H9 (cell line): Measurements from ENCODE around the gene PNKD. TPM values are rescaled to one million over a fixed set of nuclear protein-coding genes. Genes with fewer than 3 reads are reported as not detected.

Source experiments
- DNase-seq: peaks from one replicate; pipeline ENCODE4 v3.0.0-alpha.2; 2017
- H2AFZ ChIP-seq: one replicate; pipeline ENCODE4 v1.6.1; 2013; ENCODE audit warnings: mild to moderate bottlenecking, low read length, control low read depth, moderate library complexity
- H2AK5ac ChIP-seq: 2 replicates; pipeline ENCODE4 v1.6.1; 2013; ENCODE audit warnings: low read length, control low read depth, mixed read lengths; ENCODE audit not compliant: insufficient read length
- H2BK120ac ChIP-seq: one replicate; pipeline ENCODE4 v1.6.1; 2013; ENCODE audit warnings: low read depth, mild to moderate bottlenecking, low read length, control low read depth, inconsistent platforms; ENCODE audit not compliant: poor library complexity, severe bottlenecking
- H2BK12ac ChIP-seq: 2 replicates; pipeline ENCODE4 v1.6.1; 2013; ENCODE audit warnings: low read length, control low read depth, mixed read lengths, low read depth; ENCODE audit not compliant: insufficient read length
- H2BK15ac ChIP-seq: 2 replicates; pipeline ENCODE4 v1.6.1; 2013; ENCODE audit warnings: low read depth, low read length, control low read depth
- H2BK20ac ChIP-seq: one replicate; pipeline ENCODE4 v1.6.1; 2013; ENCODE audit warnings: low read depth, mild to moderate bottlenecking, low read length, control low read depth, inconsistent platforms; ENCODE audit not compliant: poor library complexity, severe bottlenecking
- H2BK5ac ChIP-seq: 2 replicates; pipeline ENCODE4 v1.6.1; 2013; ENCODE audit warnings: low read length, control low read depth, mixed read lengths; ENCODE audit not compliant: insufficient read length
- H3K14ac ChIP-seq: 2 replicates; pipeline ENCODE4 v1.6.1; 2013; ENCODE audit warnings: low read length, control low read depth; ENCODE audit not compliant: insufficient read depth
- H3K18ac ChIP-seq: 2 replicates; pipeline ENCODE4 v1.6.1; 2013; ENCODE audit warnings: low read depth, mild to moderate bottlenecking, mixed read lengths, low read length, control low read depth; ENCODE audit not compliant: insufficient read length
- H3K23ac ChIP-seq: 2 replicates; pipeline ENCODE4 v1.6.1; 2013; ENCODE audit warnings: low read length, control low read depth, mixed read lengths, low read depth; ENCODE audit not compliant: insufficient read length
- H3K23me2 ChIP-seq: 2 replicates; pipeline ENCODE4 v1.6.1; 2013; ENCODE audit warnings: low read depth, mild to moderate bottlenecking, mixed read lengths, low read length, control low read depth; ENCODE audit not compliant: insufficient read length, poor library complexity, severe bottlenecking
- H3K27ac ChIP-seq: 2 replicates; pipeline ENCODE4 v1.5.1; 2013; ENCODE audit warnings: low read length, control low read depth, mixed read lengths, low read depth; ENCODE audit not compliant: insufficient read length
- H3K27me3 ChIP-seq: 2 replicates; pipeline ENCODE4 v1.6.1; 2013; ENCODE audit warnings: low read length, control low read depth, inconsistent platforms; ENCODE audit not compliant: insufficient read depth
- H3K4ac ChIP-seq: 2 replicates; pipeline ENCODE4 v1.6.1; 2013; ENCODE audit warnings: low read depth, mild to moderate bottlenecking, control low read depth, inconsistent platforms, low read length, moderate library complexity
- H3K4me1 ChIP-seq: 2 replicates; pipeline ENCODE4 v1.6.1; 2013; ENCODE audit warnings: low read length, control low read depth, inconsistent platforms; ENCODE audit not compliant: insufficient read depth
- H3K4me2 ChIP-seq: 2 replicates; pipeline ENCODE4 v1.6.1; 2013; ENCODE audit warnings: low read length, control low read depth, mixed read lengths; ENCODE audit not compliant: insufficient read length, insufficient read depth
- H3K56ac ChIP-seq: 2 replicates; pipeline ENCODE4 v1.6.1; 2013; ENCODE audit warnings: low read depth, mild to moderate bottlenecking, mixed read lengths, low read length, control low read depth; ENCODE audit not compliant: insufficient read length
- H3K79me1 ChIP-seq: 2 replicates; pipeline ENCODE4 v1.6.1; 2013; ENCODE audit warnings: low read depth, mild to moderate bottlenecking, moderate library complexity, low read length, control low read depth, inconsistent platforms; ENCODE audit not compliant: insufficient read depth, poor library complexity, severe bottlenecking
- H3K79me2 ChIP-seq: 2 replicates; pipeline ENCODE4 v1.6.1; 2013; ENCODE audit warnings: low read length, control low read depth, inconsistent platforms; ENCODE audit not compliant: insufficient read depth
- H3K9ac ChIP-seq: 2 replicates; pipeline ENCODE4 v1.6.1; 2013; ENCODE audit warnings: low read length, control low read depth, mixed read lengths; ENCODE audit not compliant: insufficient read length; ENCODE audit errors: extremely low read depth
- H3K9me3 ChIP-seq: one replicate; pipeline ENCODE4 v1.6.1; 2013; ENCODE audit warnings: low read depth, low read length, inconsistent platforms; ENCODE audit not compliant: control insufficient read depth
- H3T11ph ChIP-seq: one replicate; pipeline ENCODE4 v1.6.1; 2013; ENCODE audit warnings: mild to moderate bottlenecking, low read length, control low read depth, inconsistent platforms
- H4K20me1 ChIP-seq: one replicate; pipeline ENCODE4 v1.6.1; 2013; ENCODE audit not compliant: control insufficient read depth, insufficient read length, insufficient read depth
- H4K5ac ChIP-seq: 2 replicates; pipeline ENCODE4 v1.6.1; 2013; ENCODE audit warnings: low read depth, mild to moderate bottlenecking, mixed read lengths, low read length, control low read depth; ENCODE audit not compliant: insufficient read length
- H4K8ac ChIP-seq: replicated peaks from 2 replicates; pipeline ENCODE4 v1.6.1; 2013; ENCODE audit warnings: low read length, control low read depth, mixed read lengths, low read depth; ENCODE audit not compliant: insufficient read length
- H4K91ac ChIP-seq: 2 replicates; pipeline ENCODE4 v1.6.1; 2013; ENCODE audit warnings: low read depth, mild to moderate bottlenecking, moderate library complexity, mixed read lengths, low read length, control low read depth; ENCODE audit not compliant: insufficient read length
- H3K27ac Mint-ChIP-seq, 3 experiments: 2 replicates in 2 of 3; 3 replicates in 1 of 3; pipeline ENCODE4 v1.8.0; 2020 to 2021; ENCODE audit warnings: mixed read lengths in 3 of 3, mild to moderate bottlenecking in 1 of 3, moderate library complexity in 1 of 3
- H3K27me3 Mint-ChIP-seq: 2 replicates; pipeline ENCODE4 v1.8.0; 2021; ENCODE audit warnings: low read depth, mild to moderate bottlenecking, moderate library complexity, mixed read lengths
- H3K36me3 Mint-ChIP-seq, 3 experiments: 2 replicates in 2 of 3; 3 replicates in 1 of 3; pipeline ENCODE4 v1.8.0; 2020 to 2021; ENCODE audit warnings: low read depth in 3 of 3, mixed read lengths in 3 of 3; ENCODE audit not compliant: insufficient read depth in 1 of 3
- H3K4me1 Mint-ChIP-seq, 2 experiments: 2 replicates each; pipeline ENCODE4 v1.8.0; 2020; ENCODE audit warnings: mixed read lengths in 2 of 2
- H3K4me3 Mint-ChIP-seq, 2 experiments: 2 replicates in 1 of 2; 3 replicates in 1 of 2; pipeline ENCODE4 v1.8.0; 2020 to 2021; ENCODE audit warnings: mild to moderate bottlenecking in 2 of 2, mixed read lengths in 2 of 2, moderate library complexity in 1 of 2
- H3K9me3 Mint-ChIP-seq, 2 experiments: 2 replicates in 1 of 2; 3 replicates in 1 of 2; pipeline ENCODE4 v1.8.0; 2020; ENCODE audit warnings: mild to moderate bottlenecking in 2 of 2, mixed read lengths in 2 of 2, moderate library complexity in 1 of 2
- WGBS: extraction: QIAGEN DNeasy Blood & Tissue Kit; methylation state at CpG from one replicate; pipeline ENCODE4 v1.1.7; 2013; ENCODE audit warnings: missing lambda C conversion rate, low lambda C conversion rate, mixed read lengths; ENCODE audit not compliant: insufficient read length; ENCODE audit errors: extremely low coverage; 5-methylcytosine and 5-hydroxymethylcytosine counted together
- total RNA-seq: library from RNA; stranded (reverse); gene quantifications from 2 replicates; pipeline ENCODE4 v1.2.1, GENCODE V29; 2021
- TF ChIP-seq, protein P1 (sequence below): fragments of 200-600 bp; sonication (generic); conservative IDR thresholded peaks from 3 replicates; pipeline ENCODE4 v1.8.0; 2021; ENCODE audit warnings: antibody characterized with exemption, mild to moderate bottlenecking

The PNKD gene
- total RNA-seq, 1 experiment from 2014 or later, result 31.6 TPM

DNA sequence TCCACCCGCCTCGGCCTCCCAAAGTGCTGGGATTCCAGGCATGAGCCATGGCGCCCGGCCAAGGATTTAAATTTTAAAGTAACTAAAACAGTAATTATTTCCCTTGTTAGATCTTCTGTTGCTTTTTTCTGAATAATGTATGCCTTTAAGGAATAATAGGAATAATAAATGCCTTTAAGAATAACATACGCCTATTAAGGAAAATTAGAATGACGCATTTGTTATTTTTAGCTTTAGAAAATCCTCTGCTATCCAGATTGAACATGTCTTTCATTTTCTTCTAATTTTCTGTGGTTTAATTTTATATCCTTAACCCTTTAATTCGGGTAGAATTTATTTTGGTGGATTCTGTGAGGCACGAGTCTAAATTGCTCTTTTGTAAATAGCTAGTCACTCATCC lies 45.1 kb downstream of the PNKD start:
- WGBS, result no CpG with 5 or more reads among the region's 8 CpGs
- no peak overlapping the region for H2BK20ac ChIP-seq
- no peak overlapping the region for H4K8ac ChIP-seq
- no peak overlapping the region for H3T11ph ChIP-seq
- Mint-ChIP-seq H3K9me3 (no peaks in the 10 kb centered on the region), H3K4me3 (no peak overlapping the region), H3K27ac (no peak overlapping the region), H3K4me1 (peaks cover 5 to 14% of the 10 kb centered on the region in 2 experiments), H3K27me3 (no peaks in the 10 kb centered on the region; the same call in 1 of the 2 replicates), H3K36me3 (no peaks in the 10 kb centered on the region)
- H3K9ac ChIP-seq, result no peak overlapping the region
- H3K9me3 ChIP-seq, result no peaks in the 10 kb centered on the region
- H3K56ac ChIP-seq, result no peak overlapping the region
- no peak overlapping the region for H3K4ac ChIP-seq
- no peaks in the 10 kb centered on the region for H3K27me3 ChIP-seq
- no peak overlapping the region for H3K18ac ChIP-seq
- no peak for DNase-seq
- TF ChIP-seq, protein P1, sequence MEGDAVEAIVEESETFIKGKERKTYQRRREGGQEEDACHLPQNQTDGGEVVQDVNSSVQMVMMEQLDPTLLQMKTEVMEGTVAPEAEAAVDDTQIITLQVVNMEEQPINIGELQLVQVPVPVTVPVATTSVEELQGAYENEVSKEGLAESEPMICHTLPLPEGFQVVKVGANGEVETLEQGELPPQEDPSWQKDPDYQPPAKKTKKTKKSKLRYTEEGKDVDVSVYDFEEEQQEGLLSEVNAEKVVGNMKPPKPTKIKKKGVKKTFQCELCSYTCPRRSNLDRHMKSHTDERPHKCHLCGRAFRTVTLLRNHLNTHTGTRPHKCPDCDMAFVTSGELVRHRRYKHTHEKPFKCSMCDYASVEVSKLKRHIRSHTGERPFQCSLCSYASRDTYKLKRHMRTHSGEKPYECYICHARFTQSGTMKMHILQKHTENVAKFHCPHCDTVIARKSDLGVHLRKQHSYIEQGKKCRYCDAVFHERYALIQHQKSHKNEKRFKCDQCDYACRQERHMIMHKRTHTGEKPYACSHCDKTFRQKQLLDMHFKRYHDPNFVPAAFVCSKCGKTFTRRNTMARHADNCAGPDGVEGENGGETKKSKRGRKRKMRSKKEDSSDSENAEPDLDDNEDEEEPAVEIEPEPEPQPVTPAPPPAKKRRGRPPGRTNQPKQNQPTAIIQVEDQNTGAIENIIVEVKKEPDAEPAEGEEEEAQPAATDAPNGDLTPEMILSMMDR, result no peak
- no peak overlapping the region for H2BK120ac ChIP-seq
- H3K79me2 ChIP-seq, result no peaks in the 10 kb centered on the region
- H3K23ac ChIP-seq, result no peak overlapping the region
- no peak overlapping the region for H2AFZ ChIP-seq
- H3K14ac ChIP-seq, result no peak overlapping the region
- no peaks in the 10 kb centered on the region for H3K79me1 ChIP-seq
- no peak overlapping the region for H2BK5ac ChIP-seq
- H3K4me1 ChIP-seq, result no peaks in the 10 kb centered on the region
- H4K91ac ChIP-seq, result no peak overlapping the region
- H4K20me1 ChIP-seq, result no peaks in the 10 kb centered on the region
- no peak overlapping the region for H3K4me2 ChIP-seq
- no peak overlapping the region for H2AK5ac ChIP-seq
- no peak overlapping the region for H2BK12ac ChIP-seq
- no peaks in the 10 kb centered on the region for H3K23me2 ChIP-seq
- no peak overlapping the region for H3K27ac ChIP-seq
- H4K5ac ChIP-seq, result no peak overlapping the region
- H2BK15ac ChIP-seq, result no peak overlapping the region
